GM12878 (cell line): ENCODE measurements around the gene TCIRG1.

Experiments used
- CEBPB ChIP-seq, 2 experiments: fragments of 150-350 bp in 1 of 2; IDR thresholded peaks; 2 replicates each; pipeline ENCODE4 v1.6.1; 2012 to 2014; ENCODE audit warnings: low read depth in 2 of 2, low read length in 2 of 2, borderline replicate concordance in 1 of 2, inconsistent platforms in 1 of 2
- CTCF ChIP-seq, 3 experiments: IDR thresholded peaks in 2 of 3; conservative IDR thresholded peaks in 1 of 3; 2 replicates each; pipeline ENCODE4 v1.5.1; 2011; ENCODE audit warnings: low read depth in 3 of 3, low read length in 3 of 3, mild to moderate bottlenecking in 3 of 3, control low read depth in 2 of 3, moderate library complexity in 2 of 3, inconsistent platforms in 1 of 3, mixed read lengths in 1 of 3; ENCODE audit not compliant: control insufficient read depth in 2 of 3, insufficient read depth in 1 of 3; ENCODE audit errors: extremely low read depth in 1 of 3
- EP300 ChIP-seq, 2 experiments: fragments of 150-350 bp in 1 of 2; IDR thresholded peaks; 2 replicates each; pipeline ENCODE4 v1.6.1; 2011 to 2012; ENCODE audit warnings: low read depth in 2 of 2, low read length in 2 of 2, borderline replicate concordance in 1 of 2, improper control_type of control experiment in 1 of 2, inconsistent platforms in 1 of 2; ENCODE audit not compliant: control insufficient read depth in 1 of 2
- ETV6 ChIP-seq, 2 experiments: fragments of 450-650 bp in 1 of 2; IDR thresholded peaks in 1 of 2; conservative IDR thresholded peaks in 1 of 2; 2 replicates each; pipeline ENCODE4 v1.6.1; 2014; ENCODE audit warnings: antibody characterized with exemption in 1 of 2, borderline replicate concordance in 1 of 2, low read depth in 1 of 2, mild to moderate bottlenecking in 1 of 2, moderate library complexity in 1 of 2
- EZH2 ChIP-seq: IDR thresholded peaks from 2 replicates; pipeline ENCODE4 v1.6.1; 2012; ENCODE audit warnings: low read depth, mild to moderate bottlenecking, control low read depth, inconsistent platforms, low read length, borderline replicate concordance; ENCODE audit not compliant: control insufficient read depth
- HCFC1 ChIP-seq: fragments of 150-350 bp; IDR thresholded peaks from 2 replicates; pipeline ENCODE4 v1.6.1; 2014; ENCODE audit warnings: low read length
- NFYA ChIP-seq: IDR thresholded peaks from 2 replicates; pipeline ENCODE4 v1.6.1; 2011; ENCODE audit warnings: low read depth, mild to moderate bottlenecking, low read length, improper control_type of control experiment, borderline replicate concordance
- NFYB ChIP-seq: IDR thresholded peaks from 2 replicates; pipeline ENCODE4 v1.6.1; 2011; ENCODE audit warnings: low read depth, mild to moderate bottlenecking, low read length, improper control_type of control experiment, moderate library complexity; ENCODE audit not compliant: insufficient read depth
- POLR2A ChIP-seq: IDR thresholded peaks from 2 replicates; pipeline ENCODE4 v1.6.1; 2011; ENCODE audit warnings: low read depth, mild to moderate bottlenecking, low read length
- RB1 ChIP-seq: fragments of 450-650 bp; formaldehyde crosslinking; IDR thresholded peaks from 2 replicates; pipeline ENCODE4 v1.6.1; 2017; ENCODE audit warnings: mild to moderate bottlenecking, borderline replicate concordance
- REST ChIP-seq: IDR thresholded peaks from 2 replicates; pipeline ENCODE4 v1.6.1; 2012; ENCODE audit warnings: mild to moderate bottlenecking, low read depth, low read length
- TAF1 ChIP-seq: IDR thresholded peaks from 2 replicates; pipeline ENCODE4 v1.6.1; 2011; ENCODE audit warnings: mild to moderate bottlenecking, low read depth, low read length, borderline replicate concordance
- ZNF592 ChIP-seq: fragments of 450-650 bp; IDR thresholded peaks from 2 replicates; pipeline ENCODE4 v1.6.1; 2017; ENCODE audit warnings: mild to moderate bottlenecking, moderate library complexity

GRCh38 chr11:68044898-68045351 lies 6.1 kb downstream of the TCIRG1 start:
- TF ChIP-seq RB1 = no peak
- no peak for TF ChIP-seq TAF1
- TF ChIP-seq CTCF (IDR thresholded peaks at IDR 0.05 in 2 of 3, conservative IDR thresholded peaks at IDR 0.05 in 1 of 3; ENCODE audit: control insufficient read depth in 2 of 3, extremely low read depth in 1 of 3, insufficient read depth in 1 of 3, low read depth in 3 of 3, low read length in 3 of 3) = no peak
- TF ChIP-seq ETV6 (conservative IDR thresholded peaks at IDR 0.05 in 1 of 2, IDR thresholded peaks at IDR 0.05 in 1 of 2; ENCODE audit: borderline replicate concordance in 1 of 2, low read depth in 1 of 2) = no peak
- TF ChIP-seq REST = no peak
- TF ChIP-seq ZNF592 = no peak
- TF ChIP-seq EZH2 = no peak
- no peak for TF ChIP-seq CEBPB (IDR thresholded peaks at IDR 0.05; ENCODE audit: borderline replicate concordance in 1 of 2, low read depth in 2 of 2, low read length in 2 of 2)
- TF ChIP-seq NFYB = no peak
- TF ChIP-seq NFYA = no peak
- TF ChIP-seq POLR2A = no peak
- no peak for TF ChIP-seq HCFC1
- no peak for TF ChIP-seq EP300 (IDR thresholded peaks at IDR 0.05; ENCODE audit: borderline replicate concordance in 1 of 2, control insufficient read depth in 1 of 2, low read depth in 2 of 2, low read length in 2 of 2)
